ENCODE data around the gene ATRX. TPM values are rescaled to one million over a fixed set of nuclear protein-coding genes. Genes with fewer than 3 reads are reported as not detected.

Gene ATRX
- total RNA-seq, 1 experiment from 2014 or later, result 61.3 TPM

- H3K27me3 ChIP-seq (ENCODE audit: insufficient read depth, low read length), result no peaks in the 10 kb centered on the region
- POLR2A ChIA-PET, result no interaction called here
- intact Hi-C loops (cut with micrococcal nuclease), result no loop called here
- H3K4me2 ChIP-seq (ENCODE audit: low read length), result no peak overlapping the region
- no peak overlapping the region for H3K9ac ChIP-seq (ENCODE audit: low read length)
- H4K20me1 ChIP-seq (ENCODE audit: insufficient read depth), result no peaks in the 10 kb centered on the region
- ATAC-seq (no peak), DNase-seq (ENCODE audit: low read depth, low spot score) (no peak)
- CTCF ChIA-PET, result no interaction called here
- RAD21 ChIA-PET (ENCODE audit: low non-redundant PET in 1 of 2, low total read pairs in 2 of 2, uncharacterized antibody in 2 of 2, unreplicated experiment in 2 of 2), result no interaction called here
- H3K4me3 ChIP-seq (replicated peaks in 1 of 2; ENCODE audit: low read depth in 1 of 2, low read length in 2 of 2), result no peak overlapping the region
- no peaks in the 10 kb centered on the region for H3K4me1 ChIP-seq (ENCODE audit: control insufficient read depth in 1 of 2, insufficient read depth in 2 of 2, low read length in 2 of 2)
- no peaks in the 10 kb centered on the region for H3K9me3 ChIP-seq (ENCODE audit: control insufficient read depth in 1 of 2, insufficient read depth in 1 of 2, low read depth in 1 of 2, low read length in 2 of 2)
- H3K9me2 ChIP-seq (ENCODE audit: insufficient read depth), result no peaks in the 10 kb centered on the region
- no peak overlapping the region for H3K27ac ChIP-seq (ENCODE audit: low read depth, low read length)
- no peak overlapping the region for H2AFZ ChIP-seq (ENCODE audit: low read depth, low read length, poor library complexity, severe bottlenecking)
- H3K36me3 ChIP-seq (ENCODE audit: control insufficient read depth in 1 of 2, insufficient read depth in 2 of 2, low read length in 2 of 2), result no peaks in the 10 kb centered on the region
- TF ChIP-seq POLR2A (IDR thresholded peaks at IDR 0.05; ENCODE audit: borderline replicate concordance, extremely low read depth, insufficient read depth, insufficient read length) (no peak), CEBPB (IDR thresholded peaks at IDR 0.05; ENCODE audit: low read depth) (no peak), TCF7L2 (IDR thresholded peaks at IDR 0.05; ENCODE audit: borderline replicate concordance, extremely low read depth, insufficient read depth, insufficient read length) (no peak), MAX (IDR thresholded peaks at IDR 0.05) (no peak), CTCF (IDR thresholded peaks at IDR 0.05 in 2 of 3, conservative IDR thresholded peaks at IDR 0.05 in 1 of 3; ENCODE audit: borderline replicate concordance in 1 of 3, insufficient read depth in 1 of 3, low read depth in 2 of 3, low read length in 2 of 3) (no peak), YY1 (IDR thresholded peaks at IDR 0.05; ENCODE audit: extremely low read depth, insufficient replicate concordance, low read depth, low read length) (no peak), ZFX (IDR thresholded peaks at IDR 0.05) (no peak), ATF3 (IDR thresholded peaks at IDR 0.05) (no peak), REST (IDR thresholded peaks at IDR 0.05; ENCODE audit: low read depth) (no peak), EGR1 (IDR thresholded peaks at IDR 0.05; ENCODE audit: low read depth) (no peak), ZBTB33 (IDR thresholded peaks at IDR 0.05; ENCODE audit: extremely low read depth, insufficient replicate concordance, low read length) (no peak), JUND (IDR thresholded peaks at IDR 0.05) (no peak), EZH2phosphoT487 (IDR thresholded peaks at IDR 0.05; ENCODE audit: borderline replicate concordance) (no peak), SRF (IDR thresholded peaks at IDR 0.05; ENCODE audit: low read depth) (no peak), CBX3 (IDR thresholded peaks at IDR 0.05; ENCODE audit: low read depth) (no peak), SP1 (IDR thresholded peaks at IDR 0.05; ENCODE audit: low read depth) (no peak), SIN3A (IDR thresholded peaks at IDR 0.05; ENCODE audit: low read depth) (no peak), RAD21 (IDR thresholded peaks at IDR 0.05; ENCODE audit: low read depth) (no peak)
- BruUV-seq (replicated peaks), result no TSS peak
- no peaks in the 10 kb centered on the region for H3K79me2 ChIP-seq (ENCODE audit: insufficient read depth, low read length)
Observed at GRCh38 chrX:77484045-77484444, 302.0 kb downstream of the ATRX start.
